Fibroblast of peridontal ligament (primary cell): ENCODE measurements around the gene COL26A1.
"Not testable (repeated sequence)": the region's sequence is repeated elsewhere in the genome, so short reads cannot be mapped to it uniquely, and the experiment has no call there.

ENCODE experiments used
- DNase-seq: peaks from one replicate; pipeline ENCODE4 v3.0.0-alpha.2; 2010; ENCODE audit errors: extremely low read depth

COL26A1 gene

DNA sequence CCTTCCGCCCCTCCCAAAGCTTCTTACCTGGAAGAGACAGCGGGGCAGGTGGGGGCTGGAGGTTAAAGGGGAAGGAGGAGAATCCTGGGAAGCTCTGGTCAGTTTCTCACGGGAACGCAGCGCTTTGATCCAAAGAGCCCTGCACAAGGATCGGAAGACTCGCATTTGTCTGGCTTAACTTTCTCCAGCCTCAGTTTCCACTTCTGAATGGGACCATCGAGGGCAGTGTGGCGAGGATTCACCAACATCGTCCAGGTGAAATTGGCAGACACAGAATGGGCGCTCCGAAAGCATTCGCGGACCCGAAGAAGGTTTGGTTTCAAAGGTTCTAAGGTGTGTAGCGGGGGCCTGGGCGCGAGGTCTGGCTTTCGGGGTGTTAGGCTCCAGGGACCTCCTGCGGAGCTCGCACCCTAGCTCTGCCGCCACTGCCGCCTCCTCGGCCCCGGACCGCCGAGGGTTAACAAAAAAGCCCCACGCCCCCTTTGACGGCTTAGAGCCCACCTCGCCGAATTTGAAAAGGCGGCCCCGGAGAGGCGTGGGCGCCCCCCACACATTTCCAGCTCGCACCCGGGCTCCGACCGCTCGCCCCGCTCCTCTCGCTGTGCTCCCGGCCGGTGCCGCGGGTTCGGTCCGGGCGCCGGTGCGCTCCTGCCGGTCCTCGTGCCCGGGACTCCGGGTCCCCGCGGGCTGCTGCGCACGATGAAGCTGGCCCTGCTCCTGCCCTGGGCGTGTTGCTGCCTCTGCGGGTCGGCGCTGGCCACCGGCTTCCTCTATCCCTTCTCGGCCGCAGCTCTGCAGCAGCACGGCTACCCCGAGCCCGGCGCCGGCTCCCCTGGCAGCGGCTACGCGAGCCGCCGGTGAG lies at the start of gene COL26A1:
TSS of gene COL26A1 (plus strand) at position 542 of the 862 bp plus-strand sequence. CDS start at position 700, 158 bp downstream.
- DNase-seq, result no peak

DNA sequence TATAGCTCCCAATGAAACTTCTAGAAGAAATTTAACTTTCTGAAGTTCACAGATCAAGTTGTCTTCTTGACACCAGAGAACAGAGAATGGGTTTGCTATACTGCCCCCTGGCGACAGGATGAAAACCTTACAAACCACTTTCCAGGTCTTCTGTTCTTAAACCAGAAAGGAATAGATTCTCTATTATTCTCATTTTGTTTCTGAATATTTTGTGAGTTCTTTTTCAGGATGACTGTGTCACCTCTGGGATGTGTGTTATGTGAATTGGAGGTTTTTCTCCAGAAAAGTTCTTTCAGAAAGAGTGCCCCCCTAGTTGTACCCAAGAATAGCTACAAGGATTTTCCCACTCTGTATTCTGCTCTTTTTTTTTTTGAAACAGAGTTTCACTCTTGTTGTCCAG lies 47.3 kb upstream of the COL26A1 start:
- DNase-seq, result peak; percentile 59

DNA sequence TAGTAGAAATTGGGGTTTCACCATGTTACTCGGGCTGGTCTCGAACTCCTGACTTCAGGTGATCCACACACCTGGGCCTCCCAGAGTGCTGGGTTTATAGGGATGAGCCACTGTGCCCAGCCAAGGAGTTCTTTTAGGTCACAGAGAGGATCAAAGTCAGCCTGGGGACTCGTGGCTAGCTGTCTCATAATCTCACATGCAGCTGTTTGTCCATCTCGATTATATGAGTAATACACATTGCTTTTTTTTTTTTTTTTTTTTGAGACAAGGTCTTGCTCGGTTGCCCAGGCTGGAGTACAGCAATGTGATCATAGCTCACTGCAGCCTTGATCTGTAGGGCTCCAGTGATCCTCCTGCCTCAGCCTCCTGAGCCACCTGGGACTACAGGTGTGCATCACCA lies 43.3 kb upstream of the COL26A1 start:
- no peak for DNase-seq

DNA sequence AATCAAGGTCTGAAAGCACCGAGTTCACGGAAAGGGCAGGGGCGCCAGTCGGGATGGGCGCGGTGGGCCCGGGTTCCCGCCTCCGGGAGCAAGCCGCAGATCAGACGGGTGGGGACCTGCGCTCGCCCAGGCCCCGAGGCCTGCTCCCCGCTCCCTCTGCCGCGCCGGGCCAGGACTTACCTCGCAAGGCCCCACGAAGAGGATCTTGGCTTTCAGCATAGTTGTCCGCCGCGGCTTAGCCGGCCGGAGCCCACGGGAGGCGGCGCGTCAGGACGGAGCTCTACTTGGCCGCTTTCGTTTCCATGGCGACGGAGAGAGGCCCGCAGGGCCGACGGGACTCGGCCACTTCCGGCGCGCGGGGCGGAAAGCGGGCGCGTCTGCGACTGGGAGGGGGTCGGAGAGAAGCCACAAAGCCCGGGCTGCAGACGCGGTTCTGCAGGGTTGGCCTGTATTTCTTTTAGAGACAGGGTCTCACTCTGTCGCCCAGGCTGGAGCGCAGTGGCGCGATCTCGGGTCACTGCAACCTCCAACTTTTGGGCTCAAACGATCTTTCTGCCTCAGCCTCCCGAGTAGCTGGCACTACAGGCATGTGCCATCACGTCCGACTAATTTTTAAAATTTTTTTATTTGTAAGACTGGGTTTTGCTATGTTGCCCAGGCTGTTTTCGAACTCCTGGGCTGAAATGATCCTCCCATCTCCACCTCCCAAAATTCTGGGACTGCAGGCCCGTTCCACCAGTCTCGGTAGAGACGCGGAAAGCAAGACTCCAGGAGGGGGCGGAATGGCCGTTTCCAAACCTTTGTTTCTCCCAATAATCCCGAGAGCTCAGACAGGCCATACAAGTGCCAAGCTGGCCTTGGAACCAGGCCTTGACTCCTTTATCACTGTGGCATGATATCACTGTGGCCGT lies 40.9 kb upstream of the COL26A1 start, which contains the start of gene IFT22:
TSS of gene IFT22 (minus strand) at position 322 of the 911 bp plus-strand sequence. CDS start at position 219, 103 bp downstream.
- DNase-seq, result peak; percentile 86

DNA sequence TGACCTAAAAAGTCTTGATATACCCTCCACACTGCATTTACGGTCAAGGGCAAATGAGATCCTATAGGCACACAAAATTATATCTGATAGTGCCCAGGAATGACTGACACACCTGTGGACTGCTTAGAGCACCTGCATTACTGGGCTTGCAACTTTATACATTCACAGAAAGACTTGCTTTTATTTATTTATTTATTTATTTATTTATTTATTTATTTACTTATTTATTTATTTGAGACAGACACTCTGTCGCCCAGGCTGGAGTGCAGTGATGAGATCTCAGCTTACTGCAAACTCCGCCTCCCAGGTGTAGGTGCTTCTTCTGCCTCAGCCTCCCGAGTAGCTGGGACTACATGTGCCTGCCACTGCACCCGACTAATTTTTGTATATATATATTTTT lies 34.5 kb upstream of the COL26A1 start:
- DNase-seq, result no peak

DNA sequence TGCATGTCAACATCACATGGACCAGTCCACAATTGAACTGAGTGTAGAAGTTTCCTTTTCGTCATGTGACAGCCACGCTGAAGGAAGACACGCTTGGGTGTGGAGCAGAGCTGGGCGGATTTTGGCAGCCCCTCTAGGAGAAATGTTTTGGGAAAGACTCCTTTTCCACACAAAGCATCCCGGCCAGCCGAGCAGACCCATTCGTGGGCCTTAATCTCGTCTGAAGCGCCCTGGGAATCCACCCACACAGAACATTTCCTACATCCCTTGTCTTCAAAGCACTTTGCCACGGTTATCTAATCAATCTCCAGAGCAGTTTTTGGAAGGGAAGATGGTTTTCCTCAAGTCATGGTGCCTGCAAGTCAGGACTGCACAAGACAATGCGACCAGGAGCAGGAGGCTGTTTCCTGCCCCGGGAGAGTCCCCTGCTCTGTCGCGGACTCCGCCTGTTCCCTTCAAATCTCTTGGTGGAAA lies 32.6 kb upstream of the COL26A1 start:
- no peak for DNase-seq

DNA sequence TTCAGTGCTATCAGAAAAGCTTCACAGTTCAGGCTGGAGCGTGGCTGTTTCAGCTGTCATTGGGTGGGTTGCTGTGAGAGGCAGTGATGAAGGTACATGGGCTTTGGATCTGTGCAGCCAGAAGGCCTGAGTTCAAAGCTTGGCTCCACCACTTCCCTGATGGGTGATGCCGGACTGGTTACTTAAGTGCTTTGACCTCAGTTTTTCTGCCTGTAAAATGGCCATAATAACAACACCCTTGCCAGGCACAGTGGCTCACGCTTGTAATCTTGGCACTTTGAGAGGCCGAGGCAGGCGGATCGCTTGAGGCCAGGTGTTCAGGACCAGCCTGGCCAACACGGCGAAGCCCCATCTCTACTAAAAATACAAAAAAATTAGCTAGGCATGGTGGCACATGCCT lies 30.6 kb upstream of the COL26A1 start:
- DNase-seq, result no peak

DNA sequence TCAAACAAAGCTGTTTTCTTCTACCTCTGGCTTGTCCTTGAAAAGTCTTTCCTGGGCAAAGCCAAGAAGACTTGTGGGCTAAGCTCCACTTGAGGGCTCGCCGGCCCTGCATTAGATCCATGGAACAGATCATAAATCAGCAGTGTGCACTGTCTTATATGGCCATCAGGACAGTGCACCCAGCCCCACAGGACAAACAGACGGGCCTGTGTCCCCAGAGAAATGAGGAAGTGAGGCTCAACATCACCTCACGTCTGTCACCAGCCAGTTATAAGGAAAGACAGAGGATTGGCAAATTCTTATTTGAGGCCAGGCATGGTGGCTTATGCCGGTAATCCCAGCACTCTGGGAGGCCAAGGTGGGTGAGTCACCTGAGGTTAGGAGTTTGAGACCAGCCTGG lies 28.8 kb upstream of the COL26A1 start:
- DNase-seq, result no peak

DNA sequence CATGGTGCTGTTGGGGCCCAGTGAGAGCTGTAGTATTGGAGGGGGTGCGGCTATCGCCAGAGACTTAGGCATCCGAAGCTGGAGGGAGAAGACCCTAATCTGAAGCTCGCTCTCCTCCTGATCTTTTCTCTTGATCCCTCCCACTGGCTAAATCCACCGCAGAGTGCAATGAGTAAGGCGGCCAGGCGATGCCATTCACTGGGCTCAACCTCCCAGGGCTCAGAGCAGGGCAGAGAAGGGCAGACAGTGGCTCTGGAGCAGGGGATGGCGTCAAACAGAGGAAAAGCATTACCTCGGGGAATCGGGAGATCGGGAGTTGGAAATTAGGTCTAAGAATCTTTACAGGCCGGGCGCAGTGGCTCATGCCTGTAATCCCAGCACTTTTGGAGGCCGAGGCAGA lies 22.3 kb upstream of the COL26A1 start:
- DNase-seq, result no peak

DNA sequence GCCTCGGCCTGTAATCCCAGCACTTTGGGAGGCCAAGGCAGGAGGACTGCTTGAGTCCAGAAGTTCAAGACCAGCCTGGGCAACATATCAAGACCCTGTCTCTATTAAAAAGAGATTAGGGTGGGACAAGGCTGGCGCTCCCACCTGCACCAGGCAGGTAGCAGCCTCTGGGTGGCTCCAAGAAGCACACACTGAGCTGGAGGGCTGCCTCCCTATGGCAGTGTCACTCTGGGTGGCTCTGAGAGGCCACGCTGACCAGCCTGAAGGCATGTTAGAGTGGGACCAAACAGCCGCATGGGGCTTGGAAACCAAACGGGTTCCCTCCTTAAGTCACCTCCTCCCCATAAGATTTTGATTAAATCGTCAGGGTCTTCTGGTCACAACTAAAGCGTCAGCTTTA lies 19.8 kb upstream of the COL26A1 start:
- no peak for DNase-seq

DNA sequence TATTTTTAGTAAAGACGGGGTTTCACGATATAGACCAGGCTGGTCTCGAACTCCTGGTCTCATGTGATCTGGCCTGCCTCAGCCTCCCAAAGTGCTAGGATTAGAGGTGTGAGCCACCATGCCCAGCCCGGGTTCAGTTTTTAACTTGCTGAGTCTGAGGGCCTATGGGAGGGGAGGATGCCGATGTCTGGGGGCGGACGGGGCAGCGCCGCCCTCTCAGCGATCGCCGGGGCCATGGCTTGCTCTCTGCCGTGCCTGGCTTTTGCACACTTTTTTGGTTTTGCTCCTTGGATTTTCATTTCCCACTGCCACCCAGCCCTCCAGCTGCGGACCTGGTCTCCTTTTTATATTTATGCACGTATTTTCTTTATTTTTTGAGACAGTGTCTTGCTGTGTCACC lies 15.2 kb upstream of the COL26A1 start:
- no peak for DNase-seq

DNA sequence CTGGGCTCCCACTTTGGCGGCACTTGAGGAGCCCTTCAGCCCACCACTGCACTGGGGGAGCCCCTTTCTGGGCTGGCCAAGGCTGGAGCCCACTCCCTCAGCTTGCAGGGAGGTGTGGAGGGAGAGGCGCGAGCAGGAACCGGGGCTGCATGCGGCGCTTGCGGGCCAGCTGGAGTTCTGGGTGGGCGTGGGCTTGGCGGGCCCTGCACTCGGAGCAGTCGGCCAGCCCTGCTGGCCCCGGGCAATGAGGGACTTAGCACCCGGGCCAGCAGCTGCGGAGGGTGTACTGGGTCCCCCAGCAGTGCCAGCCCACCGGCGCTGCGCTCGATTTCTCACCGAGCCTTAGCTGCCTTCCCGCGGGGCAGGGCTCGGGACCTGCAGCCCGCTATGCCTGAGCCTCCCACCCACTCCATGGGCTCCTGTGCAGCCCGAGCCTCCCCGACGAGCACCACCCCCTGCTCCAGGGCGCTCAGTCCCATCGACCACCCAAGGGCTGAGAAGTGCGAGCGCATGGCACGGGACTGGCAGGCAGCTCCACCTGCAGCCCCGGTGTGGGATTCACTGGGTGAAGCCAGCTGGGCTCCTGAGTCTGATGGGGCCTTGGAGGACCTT lies 14.1 kb upstream of the COL26A1 start:
- DNase-seq, result not testable (repeated sequence)

DNA sequence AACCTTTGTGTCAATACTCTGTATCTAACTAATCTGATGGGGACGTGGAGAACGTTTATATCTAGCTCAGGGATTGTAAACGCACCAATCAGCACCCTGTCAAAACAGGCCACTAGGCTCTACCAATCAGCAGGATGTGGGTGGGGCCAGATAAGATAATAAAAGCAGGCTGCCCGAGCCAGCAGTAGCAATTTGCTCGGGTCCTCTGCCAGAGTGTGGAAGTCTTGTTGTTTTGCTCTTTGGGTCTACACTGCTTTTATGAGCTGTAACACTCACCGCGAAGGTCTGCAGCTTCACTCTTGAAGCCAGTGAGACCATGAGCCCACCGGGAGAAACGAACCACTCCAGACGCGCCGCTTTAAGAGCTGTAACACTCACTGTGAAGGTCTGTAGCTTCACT lies 13.4 kb upstream of the COL26A1 start:
- DNase-seq, result not testable (repeated sequence)

DNA sequence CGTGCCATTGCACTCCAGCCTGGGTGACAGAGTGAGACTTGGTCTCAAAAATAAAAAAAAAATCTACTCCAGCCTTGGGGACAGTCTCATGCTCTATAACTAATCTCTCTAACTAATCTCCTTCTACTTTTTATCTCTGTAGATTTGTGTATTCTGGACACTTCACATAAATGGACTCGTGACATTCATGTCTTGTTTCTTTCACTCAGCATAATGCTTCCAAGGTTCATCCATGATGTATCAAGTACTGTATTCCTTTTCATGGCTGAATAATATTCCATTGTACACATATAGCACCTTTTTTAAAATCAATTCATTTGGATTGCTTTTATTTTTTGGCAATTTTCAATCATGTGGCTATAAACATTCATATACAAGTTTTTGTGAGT lies 9.8 kb upstream of the COL26A1 start:
- no peak for DNase-seq

DNA sequence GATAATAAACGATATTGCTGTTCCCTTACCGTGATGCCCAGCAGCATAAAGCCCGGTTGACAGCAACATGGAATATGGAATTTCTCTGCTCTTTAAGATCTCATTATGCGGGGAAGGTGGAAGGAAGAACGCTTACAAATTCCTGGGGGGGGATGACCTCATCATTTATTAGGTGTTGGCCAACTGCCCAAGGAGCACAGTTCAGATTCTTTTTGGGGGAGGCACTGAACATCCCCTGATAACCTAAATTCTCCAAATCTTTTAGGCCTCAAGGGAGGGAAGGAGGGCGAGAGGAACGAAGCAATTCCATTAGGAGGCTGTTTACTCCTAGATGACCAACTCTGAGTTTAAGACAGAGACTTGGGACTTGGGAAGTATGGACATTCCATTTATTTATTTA lies 5.2 kb upstream of the COL26A1 start:
- no peak for DNase-seq

DNA sequence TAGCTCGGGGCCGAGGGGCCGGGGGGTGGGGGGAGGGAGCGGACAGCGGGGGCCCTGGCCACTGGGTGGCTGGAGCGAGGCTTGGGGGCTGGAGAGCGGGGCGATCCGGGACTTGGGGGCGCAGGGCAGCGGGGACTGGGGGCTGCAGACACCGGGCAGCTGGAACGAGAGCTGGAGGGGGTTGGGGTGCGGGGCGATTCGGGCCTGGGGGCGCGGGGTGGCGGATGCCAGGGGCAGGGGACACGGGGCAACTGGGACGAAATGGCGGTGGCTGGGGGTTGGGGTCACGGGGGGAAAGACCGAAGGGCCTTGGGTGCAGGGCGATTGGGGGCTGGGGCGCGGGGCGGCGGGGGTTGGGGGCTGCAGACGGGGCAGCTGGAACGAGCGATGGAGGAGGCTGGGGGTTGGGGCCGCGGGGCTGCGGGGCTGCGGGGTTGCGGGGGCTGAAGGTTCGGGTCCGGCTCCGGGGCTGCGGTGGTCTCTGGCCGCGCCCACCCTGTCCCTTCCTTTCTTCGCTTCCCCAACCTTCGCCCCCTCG lies 590 bp downstream of the COL26A1 start:
- DNase-seq, result no peak

DNA sequence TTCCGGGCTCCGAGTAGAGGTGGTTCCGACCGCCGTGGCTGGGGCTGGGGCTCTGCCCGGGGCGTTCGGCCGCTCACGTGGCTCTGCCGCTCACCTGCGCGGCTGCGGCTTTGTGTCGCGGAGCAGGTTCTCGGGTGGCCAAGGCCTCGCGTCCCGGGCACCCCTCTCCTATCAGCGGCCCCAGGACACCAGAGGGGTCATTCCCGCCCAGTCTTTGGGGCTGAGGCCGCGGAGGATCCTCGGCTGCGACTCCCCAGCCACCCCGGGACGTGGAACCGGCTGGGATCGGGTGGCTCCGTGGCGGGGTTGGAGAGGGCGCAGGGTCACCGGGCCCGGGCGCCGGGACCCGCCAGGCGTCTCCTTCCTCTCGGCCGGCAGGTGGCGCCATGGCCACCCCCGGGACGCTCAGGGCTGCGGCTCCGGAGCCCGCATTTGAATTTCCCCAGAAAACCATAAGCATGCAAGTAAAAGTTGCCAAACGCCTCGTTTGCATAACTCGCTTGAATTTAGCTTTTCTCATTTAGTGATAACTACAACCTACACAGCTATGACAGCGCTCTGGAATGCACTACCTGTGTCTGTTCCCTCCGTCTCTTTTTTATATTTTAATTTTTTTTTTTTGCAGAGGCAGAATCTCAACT lies 1.2 kb downstream of the COL26A1 start:
- peak; percentile 72 for DNase-seq

DNA sequence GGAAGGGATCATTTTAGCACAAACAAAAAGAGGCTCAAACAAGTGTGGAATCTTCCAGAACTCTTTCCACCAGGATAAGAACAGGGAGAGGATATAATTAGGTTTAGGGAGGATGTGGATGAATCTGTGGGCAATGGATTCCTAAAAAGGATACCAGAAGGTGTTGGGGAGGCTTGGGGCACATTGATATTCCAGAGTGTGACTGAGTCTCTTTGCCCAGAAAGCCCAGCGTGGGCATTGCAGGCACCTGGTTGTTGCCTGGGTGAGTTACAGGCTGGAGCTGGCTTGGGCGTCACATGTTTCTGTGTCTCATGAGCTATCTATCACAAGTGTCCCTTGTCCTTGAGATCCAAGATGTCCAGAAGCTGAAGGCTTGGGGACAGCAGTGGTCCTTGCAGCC lies 3.3 kb downstream of the COL26A1 start:
- no peak for DNase-seq

DNA sequence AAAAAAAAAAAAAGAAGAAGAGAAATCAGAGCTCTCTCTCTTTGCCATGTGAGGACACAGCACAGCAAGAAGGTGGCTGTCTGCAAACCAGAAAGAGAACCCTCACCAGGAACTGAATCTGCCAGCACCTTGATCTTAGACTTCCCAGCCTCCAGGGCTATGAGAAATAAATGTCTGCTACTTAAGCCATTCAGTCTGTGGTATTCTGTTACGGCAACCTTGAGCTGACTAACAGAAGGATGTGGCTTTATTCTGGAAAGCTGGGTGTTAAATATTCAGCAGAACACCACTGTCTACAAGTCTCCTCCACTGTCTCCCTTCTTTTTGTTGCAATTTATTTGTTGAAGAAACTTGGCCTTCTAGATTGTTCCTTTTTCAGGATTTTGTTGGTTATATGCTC lies 5.0 kb downstream of the COL26A1 start:
- no peak for DNase-seq

DNA sequence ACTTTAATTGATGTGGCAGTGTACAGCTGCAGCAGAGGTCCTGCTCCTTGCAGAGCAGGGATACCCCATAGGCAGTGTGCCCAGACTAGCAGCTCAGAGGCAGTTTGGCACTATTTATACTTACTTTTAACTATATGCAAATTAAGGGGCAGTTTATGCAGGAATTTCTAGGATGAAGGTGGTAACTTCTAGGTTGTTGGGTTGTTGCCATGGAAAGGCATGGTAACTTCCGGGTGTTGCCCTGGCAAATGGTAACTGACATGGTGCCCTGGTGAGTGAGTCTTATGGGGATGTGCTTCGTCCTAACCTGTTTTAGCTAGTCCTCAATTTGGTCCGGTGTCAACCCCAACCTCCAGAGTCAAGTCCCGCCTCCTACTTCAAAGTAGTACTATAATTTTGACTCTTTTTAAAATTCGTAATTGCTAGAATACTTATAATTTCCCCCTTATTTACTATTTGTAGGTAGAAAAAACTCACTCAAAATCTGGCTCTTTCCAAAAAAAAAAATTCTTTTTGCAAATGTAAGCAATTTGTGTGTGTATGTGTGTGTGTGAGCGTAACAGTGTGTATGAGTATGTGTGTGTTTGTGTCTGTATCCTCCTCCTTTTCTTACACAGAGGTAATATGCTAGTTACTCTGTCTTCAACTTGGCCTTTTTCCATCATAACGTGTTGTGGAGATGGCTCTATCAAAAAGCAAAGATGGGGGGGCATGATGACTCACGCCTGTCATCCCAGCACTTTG lies 5.9 kb downstream of the COL26A1 start:
- DNase-seq, result no peak

DNA sequence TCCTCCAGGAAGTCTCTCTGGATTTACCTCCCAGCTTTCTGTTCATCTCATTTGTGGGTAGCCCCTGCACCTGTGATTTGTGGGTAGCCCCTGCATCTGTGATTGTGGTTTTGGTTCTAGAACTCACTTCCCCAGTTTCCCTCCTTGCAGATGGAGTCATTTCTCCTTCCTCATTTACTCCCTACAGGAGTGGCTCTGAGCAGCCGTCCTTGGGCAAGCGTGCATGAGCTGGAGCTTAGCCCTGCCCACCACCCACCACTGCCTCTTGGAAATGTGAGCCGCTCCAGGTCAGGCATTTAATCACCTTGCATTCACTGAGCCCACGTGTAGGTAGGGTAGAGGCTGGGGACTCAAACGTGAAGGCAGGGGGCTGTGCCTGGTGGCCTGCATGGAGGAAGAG lies 8.2 kb downstream of the COL26A1 start:
- no peak for DNase-seq
